WTC11 (cell line): ENCODE results near the gene RUSF1. TPM values are rescaled to one million over a fixed set of nuclear protein-coding genes. Genes with fewer than 3 reads are reported as not detected.

Source experiments
- ATAC-seq: fragments of 200-7000 bp; cut with Tn5 transposase; 2 replicates; pipeline ENCODE4 v1.10.0; 2021; ENCODE audit warnings: mild to moderate bottlenecking, moderate library complexity
- CTCF ChIA-PET: fragments of 300-600 bp; sonication (Branson Sonifier 250); formaldehyde crosslinking; loops from one replicate; lab custom pipeline; 2021; ENCODE audit warnings: antibody characterized with exemption; lab: Charles Lee
- POLR2A ChIA-PET: fragments of 350-600 bp; sonication (Branson Sonifier 250); formaldehyde crosslinking; loops from one replicate; lab custom pipeline; 2021; ENCODE audit warnings: antibody characterized with exemption; lab: Charles Lee
- DNase-seq: peaks from one replicate; pipeline ENCODE4 v3.0.0; 2021; ENCODE audit warnings: low spot score
- H3K27ac Mint-ChIP-seq: 2 replicates; pipeline ENCODE4 v1.8.0; 2021; ENCODE audit warnings: mixed read lengths
- H3K27me3 Mint-ChIP-seq: 2 replicates; pipeline ENCODE4 v1.8.0; 2021; ENCODE audit warnings: low read depth, mild to moderate bottlenecking, moderate library complexity, mixed read lengths
- H3K36me3 Mint-ChIP-seq: 2 replicates; pipeline ENCODE4 v1.8.0; 2021; ENCODE audit warnings: mixed read lengths
- H3K4me1 Mint-ChIP-seq: 2 replicates; pipeline ENCODE4 v1.8.0; 2022; ENCODE audit warnings: mixed read lengths
- H3K4me3 Mint-ChIP-seq: 2 replicates; pipeline ENCODE4 v1.8.0; 2021; ENCODE audit warnings: mild to moderate bottlenecking, moderate library complexity, mixed read lengths
- H3K9me3 Mint-ChIP-seq: 2 replicates; pipeline ENCODE4 v1.8.0; 2021; ENCODE audit warnings: mixed read lengths
- FOXK1 ChIP-seq: sonication (generic); formaldehyde crosslinking; IDR thresholded peaks from 2 replicates; pipeline ENCODE4 v1.8.0; 2022; ENCODE audit warnings: mild to moderate bottlenecking, moderate library complexity, missing genetic modification reagents
- GTF2I ChIP-seq: fragments of 250-450 bp; sonication (Bioruptor Pico); conservative IDR thresholded peaks from 2 replicates; pipeline ENCODE4 v1.4.0; 2021; ENCODE audit warnings: mild to moderate bottlenecking
- JAZF1 ChIP-seq: fragments of 250-450 bp; sonication (Bioruptor Pico); IDR thresholded peaks from 2 replicates; pipeline ENCODE4 v1.9.0; 2021; ENCODE audit warnings: moderate library complexity, mild to moderate bottlenecking, inconsistent platforms
- NFYB ChIP-seq: sonication (generic); formaldehyde crosslinking; conservative IDR thresholded peaks from 2 replicates; pipeline ENCODE4 v1.8.0; 2022; ENCODE audit warnings: low read depth, missing genetic modification reagents
- SMAD4 ChIP-seq: sonication (generic); formaldehyde crosslinking; IDR thresholded peaks from 2 replicates; pipeline ENCODE4 v1.8.0; 2022; ENCODE audit warnings: mild to moderate bottlenecking, missing genetic modification reagents
- TCF7 ChIP-seq: sonication (generic); formaldehyde crosslinking; IDR thresholded peaks from 2 replicates; pipeline ENCODE4 v1.8.0; 2022; ENCODE audit warnings: mild to moderate bottlenecking, low read depth, missing genetic modification reagents, moderate library complexity
- ZNF416 ChIP-seq: fragments of 250-450 bp; sonication (Bioruptor Pico); IDR thresholded peaks from 2 replicates; pipeline ENCODE4 v1.9.0; 2021; ENCODE audit warnings: mild to moderate bottlenecking, inconsistent platforms
- total RNA-seq: library from RNA; stranded (reverse); gene quantifications from 3 replicates; pipeline ENCODE4 v1.2.3, GENCODE V29; 2021
- TF ChIP-seq, protein P1 (sequence below): sonication (generic); formaldehyde crosslinking; IDR thresholded peaks from 2 replicates; pipeline ENCODE4 v1.8.1; 2023; ENCODE audit warnings: mild to moderate bottlenecking, moderate library complexity, missing genetic modification reagents
- TF ChIP-seq, protein P2 (sequence below): sonication (generic); formaldehyde crosslinking; IDR thresholded peaks from 2 replicates; pipeline ENCODE4 v1.8.1; 2023; ENCODE audit warnings: mild to moderate bottlenecking, missing genetic modification reagents
- TF ChIP-seq, protein P3 (sequence below): sonication (generic); formaldehyde crosslinking; IDR thresholded peaks from 2 replicates; pipeline ENCODE4 v1.8.1; 2022; ENCODE audit warnings: mild to moderate bottlenecking, moderate library complexity, missing genetic modification reagents
- TF ChIP-seq, protein P4 (sequence below): sonication (generic); formaldehyde crosslinking; IDR thresholded peaks from 2 replicates; pipeline ENCODE4 v1.8.0; 2022; ENCODE audit warnings: missing genetic modification reagents

The RUSF1 gene
- total RNA-seq, 1 experiment from 2014 or later, result 35.9 TPM

DNA sequence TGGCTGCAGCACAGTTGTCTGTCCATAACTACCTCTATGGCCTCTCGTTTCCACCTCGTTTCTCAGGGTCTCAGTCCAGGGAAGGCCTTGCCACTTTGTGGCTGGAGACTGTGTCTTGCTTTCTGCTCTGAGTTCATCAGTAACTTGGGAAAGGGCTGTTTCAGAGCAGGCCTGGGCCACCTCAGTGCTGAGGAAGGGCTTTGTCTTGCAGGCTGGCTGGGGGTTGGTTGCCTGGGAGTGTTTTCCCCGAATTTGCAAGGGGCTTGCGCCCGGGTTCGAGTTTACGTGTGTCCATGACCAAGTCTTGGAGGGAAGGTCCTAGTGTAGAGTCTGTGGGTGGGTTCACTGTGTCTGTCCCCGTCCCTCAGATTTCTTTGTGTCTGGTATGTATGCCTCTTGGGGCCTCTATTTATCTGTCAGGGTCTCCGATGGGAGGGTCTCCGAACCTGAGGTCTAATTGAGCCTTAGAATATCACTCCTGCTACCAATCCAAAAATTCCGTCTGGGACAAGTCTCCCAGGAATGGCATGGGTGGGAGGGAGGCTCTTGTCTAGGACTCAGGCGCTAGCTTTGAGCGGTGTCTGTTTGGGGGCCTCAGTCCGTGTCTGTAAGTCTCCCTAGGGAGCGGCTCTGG, 36.8 kb downstream of the RUSF1 start:
- DNase-seq (no peak), ATAC-seq (no peak)
- ChIA-PET CTCF (interaction anchor here (0.6 to 13.1 kb wide), 4 partner anchors 14 to 1498 kb away, joined by 3 to 221 read pairs (median 3); partner anchors contain the start of genes ARMC5 and TAOK2), POLR2A (interaction anchor here (1.0 to 1.3 kb wide), 2 partner anchors 11 to 241 kb away, joined by 3 to 10 read pairs; partner anchors contain the start of gene ARMC5)
- Mint-ChIP-seq H3K27me3 (peaks cover 58% of the 10 kb centered on the region), H3K4me3 (peak overlapping the region; percentile 61), H3K36me3 (peaks cover 2% of the 10 kb centered on the region; the same call in 1 of the 2 replicates), H3K9me3 (0 out of 2 replicates have a peak, but pooled peaks cover 5% of the 10 kb centered on the region), H3K27ac (no peak overlapping the region), H3K4me1 (peaks cover 9% of the 10 kb centered on the region)
- TF ChIP-seq TCF7 (CRISPR knock-in tag) (no peak), SMAD4 (CRISPR knock-in tag) (no peak), GTF2I (CRISPR knock-in tag) (no peak), JAZF1 (CRISPR knock-in tag) (no peak)
- TF ChIP-seq, protein P1, sequence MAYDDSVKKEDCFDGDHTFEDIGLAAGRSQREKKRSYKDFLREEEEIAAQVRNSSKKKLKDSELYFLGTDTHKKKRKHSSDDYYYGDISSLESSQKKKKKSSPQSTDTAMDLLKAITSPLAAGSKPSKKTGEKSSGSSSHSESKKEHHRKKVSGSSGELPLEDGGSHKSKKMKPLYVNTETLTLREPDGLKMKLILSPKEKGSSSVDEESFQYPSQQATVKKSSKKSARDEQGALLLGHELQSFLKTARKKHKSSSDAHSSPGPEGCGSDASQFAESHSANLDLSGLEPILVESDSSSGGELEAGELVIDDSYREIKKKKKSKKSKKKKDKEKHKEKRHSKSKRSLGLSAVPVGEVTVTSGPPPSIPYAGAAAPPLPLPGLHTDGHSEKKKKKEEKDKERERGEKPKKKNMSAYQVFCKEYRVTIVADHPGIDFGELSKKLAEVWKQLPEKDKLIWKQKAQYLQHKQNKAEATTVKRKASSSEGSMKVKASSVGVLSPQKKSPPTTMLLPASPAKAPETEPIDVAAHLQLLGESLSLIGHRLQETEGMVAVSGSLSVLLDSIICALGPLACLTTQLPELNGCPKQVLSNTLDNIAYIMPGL (CRISPR knock-in tag), result 0 out of 2 replicates have a peak, but pooled peaks have one; percentile 20

DNA sequence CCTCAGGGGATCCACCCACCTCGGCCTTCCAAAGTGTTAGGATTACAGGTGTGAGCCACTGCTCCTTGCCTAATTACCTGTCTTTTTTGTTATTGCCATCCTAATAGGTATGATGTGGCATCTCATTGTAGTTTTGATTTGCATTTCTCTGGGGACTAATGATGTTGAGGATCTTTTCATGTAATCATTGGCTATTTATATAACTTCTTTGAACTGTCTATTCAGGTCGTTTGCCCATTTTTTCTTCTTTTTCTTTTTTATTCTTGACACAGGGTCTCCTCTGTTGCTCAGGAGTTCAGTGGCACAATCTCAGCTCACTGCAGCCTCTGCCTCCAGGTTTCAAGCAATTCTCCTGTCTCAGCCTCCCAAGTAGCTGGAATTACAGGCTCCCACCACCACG, 37.6 kb downstream of the RUSF1 start:
- ChIA-PET CTCF (interaction anchor here (1.4 to 13.1 kb wide), 2 partner anchors 14 to 328 kb away, joined by 3 to 221 read pairs; partner anchors contain the start of gene ARMC5), POLR2A (no interaction called here)
- ATAC-seq (no peak), DNase-seq (no peak)
- peaks cover 51% of the 10 kb centered on the region for H3K27me3 Mint-ChIP-seq
- H3K27ac Mint-ChIP-seq, result no peak overlapping the region
- peaks cover 2% of the 10 kb centered on the region; the same call in 1 of the 2 replicates for H3K36me3 Mint-ChIP-seq
- no peak overlapping the region; the same call in 1 of the 2 replicates for H3K4me3 Mint-ChIP-seq
- 0 out of 2 replicates have a peak, but pooled peaks cover 5% of the 10 kb centered on the region for H3K9me3 Mint-ChIP-seq
- TF ChIP-seq NFYB (CRISPR knock-in tag) (no peak), ZNF416 (CRISPR knock-in tag) (no peak), TCF7 (CRISPR knock-in tag) (no peak), FOXK1 (CRISPR knock-in tag) (no peak)
- TF ChIP-seq, protein P2, sequence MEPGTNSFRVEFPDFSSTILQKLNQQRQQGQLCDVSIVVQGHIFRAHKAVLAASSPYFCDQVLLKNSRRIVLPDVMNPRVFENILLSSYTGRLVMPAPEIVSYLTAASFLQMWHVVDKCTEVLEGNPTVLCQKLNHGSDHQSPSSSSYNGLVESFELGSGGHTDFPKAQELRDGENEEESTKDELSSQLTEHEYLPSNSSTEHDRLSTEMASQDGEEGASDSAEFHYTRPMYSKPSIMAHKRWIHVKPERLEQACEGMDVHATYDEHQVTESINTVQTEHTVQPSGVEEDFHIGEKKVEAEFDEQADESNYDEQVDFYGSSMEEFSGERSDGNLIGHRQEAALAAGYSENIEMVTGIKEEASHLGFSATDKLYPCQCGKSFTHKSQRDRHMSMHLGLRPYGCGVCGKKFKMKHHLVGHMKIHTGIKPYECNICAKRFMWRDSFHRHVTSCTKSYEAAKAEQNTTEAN (CRISPR knock-in tag), result no peak
- TF ChIP-seq, protein P3, sequence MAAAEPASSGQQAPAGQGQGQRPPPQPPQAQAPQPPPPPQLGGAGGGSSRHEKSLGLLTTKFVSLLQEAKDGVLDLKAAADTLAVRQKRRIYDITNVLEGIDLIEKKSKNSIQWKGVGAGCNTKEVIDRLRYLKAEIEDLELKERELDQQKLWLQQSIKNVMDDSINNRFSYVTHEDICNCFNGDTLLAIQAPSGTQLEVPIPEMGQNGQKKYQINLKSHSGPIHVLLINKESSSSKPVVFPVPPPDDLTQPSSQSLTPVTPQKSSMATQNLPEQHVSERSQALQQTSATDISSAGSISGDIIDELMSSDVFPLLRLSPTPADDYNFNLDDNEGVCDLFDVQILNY (CRISPR knock-in tag), result no peak
- TF ChIP-seq, protein P4, sequence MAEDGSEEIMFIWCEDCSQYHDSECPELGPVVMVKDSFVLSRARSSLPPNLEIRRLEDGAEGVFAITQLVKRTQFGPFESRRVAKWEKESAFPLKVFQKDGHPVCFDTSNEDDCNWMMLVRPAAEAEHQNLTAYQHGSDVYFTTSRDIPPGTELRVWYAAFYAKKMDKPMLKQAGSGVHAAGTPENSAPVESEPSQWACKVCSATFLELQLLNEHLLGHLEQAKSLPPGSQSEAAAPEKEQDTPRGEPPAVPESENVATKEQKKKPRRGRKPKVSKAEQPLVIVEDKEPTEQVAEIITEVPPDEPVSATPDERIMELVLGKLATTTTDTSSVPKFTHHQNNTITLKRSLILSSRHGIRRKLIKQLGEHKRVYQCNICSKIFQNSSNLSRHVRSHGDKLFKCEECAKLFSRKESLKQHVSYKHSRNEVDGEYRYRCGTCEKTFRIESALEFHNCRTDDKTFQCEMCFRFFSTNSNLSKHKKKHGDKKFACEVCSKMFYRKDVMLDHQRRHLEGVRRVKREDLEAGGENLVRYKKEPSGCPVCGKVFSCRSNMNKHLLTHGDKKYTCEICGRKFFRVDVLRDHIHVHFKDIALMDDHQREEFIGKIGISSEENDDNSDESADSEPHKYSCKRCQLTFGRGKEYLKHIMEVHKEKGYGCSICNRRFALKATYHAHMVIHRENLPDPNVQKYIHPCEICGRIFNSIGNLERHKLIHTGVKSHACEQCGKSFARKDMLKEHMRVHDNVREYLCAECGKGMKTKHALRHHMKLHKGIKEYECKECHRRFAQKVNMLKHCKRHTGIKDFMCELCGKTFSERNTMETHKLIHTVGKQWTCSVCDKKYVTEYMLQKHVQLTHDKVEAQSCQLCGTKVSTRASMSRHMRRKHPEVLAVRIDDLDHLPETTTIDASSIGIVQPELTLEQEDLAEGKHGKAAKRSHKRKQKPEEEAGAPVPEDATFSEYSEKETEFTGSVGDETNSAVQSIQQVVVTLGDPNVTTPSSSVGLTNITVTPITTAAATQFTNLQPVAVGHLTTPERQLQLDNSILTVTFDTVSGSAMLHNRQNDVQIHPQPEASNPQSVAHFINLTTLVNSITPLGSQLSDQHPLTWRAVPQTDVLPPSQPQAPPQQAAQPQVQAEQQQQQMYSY, result no peak
- peaks cover 7% of the 10 kb centered on the region for H3K4me1 Mint-ChIP-seq

DNA sequence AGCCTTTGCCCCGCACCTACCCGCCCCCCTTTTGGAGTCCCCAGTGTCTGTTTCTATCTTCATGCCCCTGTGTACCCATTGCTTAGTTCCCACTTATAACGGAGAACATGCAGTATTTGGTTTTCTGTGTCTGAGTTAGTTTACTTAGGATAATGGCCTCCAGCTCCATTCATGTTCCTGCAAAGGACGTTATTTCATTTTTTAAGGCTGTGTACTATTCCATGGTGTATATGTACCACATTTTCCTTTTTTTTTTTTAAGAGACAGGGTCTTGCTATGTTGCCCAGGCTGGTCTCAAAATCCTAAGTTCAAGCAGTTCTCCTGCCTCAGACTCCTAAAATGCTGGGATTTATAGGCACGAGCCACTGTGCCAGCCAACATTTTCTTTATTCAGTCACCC, 40.3 kb downstream of the RUSF1 start:
- peaks cover 23% of the 10 kb centered on the region for H3K27me3 Mint-ChIP-seq
- ATAC-seq, result no peak
- H3K36me3 Mint-ChIP-seq, result peaks cover 13% of the 10 kb centered on the region; the same call in 1 of the 2 replicates
- H3K9me3 Mint-ChIP-seq, result no peaks in the 10 kb centered on the region
- ChIA-PET POLR2A (no interaction called here), CTCF (interaction anchor here (2.1 kb wide), 1 partner anchor 8 kb away, joined by 8 read pairs; the partner anchor contains the start of gene ARMC5)
- H3K27ac Mint-ChIP-seq, result no peak overlapping the region
- no peak for DNase-seq
- no peak overlapping the region for H3K4me3 Mint-ChIP-seq
- H3K4me1 Mint-ChIP-seq, result peaks cover 7% of the 10 kb centered on the region
- no peak for TF ChIP-seq TCF7 (CRISPR knock-in tag)
